ENCODE results near the gene SLC39A11.

- TF ChIP-seq, protein P1, sequence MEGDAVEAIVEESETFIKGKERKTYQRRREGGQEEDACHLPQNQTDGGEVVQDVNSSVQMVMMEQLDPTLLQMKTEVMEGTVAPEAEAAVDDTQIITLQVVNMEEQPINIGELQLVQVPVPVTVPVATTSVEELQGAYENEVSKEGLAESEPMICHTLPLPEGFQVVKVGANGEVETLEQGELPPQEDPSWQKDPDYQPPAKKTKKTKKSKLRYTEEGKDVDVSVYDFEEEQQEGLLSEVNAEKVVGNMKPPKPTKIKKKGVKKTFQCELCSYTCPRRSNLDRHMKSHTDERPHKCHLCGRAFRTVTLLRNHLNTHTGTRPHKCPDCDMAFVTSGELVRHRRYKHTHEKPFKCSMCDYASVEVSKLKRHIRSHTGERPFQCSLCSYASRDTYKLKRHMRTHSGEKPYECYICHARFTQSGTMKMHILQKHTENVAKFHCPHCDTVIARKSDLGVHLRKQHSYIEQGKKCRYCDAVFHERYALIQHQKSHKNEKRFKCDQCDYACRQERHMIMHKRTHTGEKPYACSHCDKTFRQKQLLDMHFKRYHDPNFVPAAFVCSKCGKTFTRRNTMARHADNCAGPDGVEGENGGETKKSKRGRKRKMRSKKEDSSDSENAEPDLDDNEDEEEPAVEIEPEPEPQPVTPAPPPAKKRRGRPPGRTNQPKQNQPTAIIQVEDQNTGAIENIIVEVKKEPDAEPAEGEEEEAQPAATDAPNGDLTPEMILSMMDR (IDR thresholded peaks at IDR 0.05), result no peak
- no peak for TF ChIP-seq TEAD1 (CRISPR knock-in tag; IDR thresholded peaks at IDR 0.05)
- no peak for TF ChIP-seq NR3C1 (CRISPR knock-in tag; conservative IDR thresholded peaks at IDR 0.05; ENCODE audit: low read depth)
- TF ChIP-seq TCF7 (CRISPR knock-in tag; IDR thresholded peaks at IDR 0.05; ENCODE audit: low read depth), result no peak
- no peak for TF ChIP-seq IRF2 (CRISPR knock-in tag; IDR thresholded peaks at IDR 0.05; ENCODE audit: borderline replicate concordance, low read depth)
- no peak for TF ChIP-seq SP1 (CRISPR knock-in tag; conservative IDR thresholded peaks at IDR 0.05)
- no peak for TF ChIP-seq ZNF281 (CRISPR knock-in tag; IDR thresholded peaks at IDR 0.05)
- TF ChIP-seq ZNF423 (CRISPR knock-in tag; IDR thresholded peaks at IDR 0.05), result no peak
- TF ChIP-seq, protein P2, sequence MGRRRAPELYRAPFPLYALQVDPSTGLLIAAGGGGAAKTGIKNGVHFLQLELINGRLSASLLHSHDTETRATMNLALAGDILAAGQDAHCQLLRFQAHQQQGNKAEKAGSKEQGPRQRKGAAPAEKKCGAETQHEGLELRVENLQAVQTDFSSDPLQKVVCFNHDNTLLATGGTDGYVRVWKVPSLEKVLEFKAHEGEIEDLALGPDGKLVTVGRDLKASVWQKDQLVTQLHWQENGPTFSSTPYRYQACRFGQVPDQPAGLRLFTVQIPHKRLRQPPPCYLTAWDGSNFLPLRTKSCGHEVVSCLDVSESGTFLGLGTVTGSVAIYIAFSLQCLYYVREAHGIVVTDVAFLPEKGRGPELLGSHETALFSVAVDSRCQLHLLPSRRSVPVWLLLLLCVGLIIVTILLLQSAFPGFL (CRISPR knock-in tag; IDR thresholded peaks at IDR 0.05; ENCODE audit: borderline replicate concordance), result no peak
- TF ChIP-seq, protein P3, sequence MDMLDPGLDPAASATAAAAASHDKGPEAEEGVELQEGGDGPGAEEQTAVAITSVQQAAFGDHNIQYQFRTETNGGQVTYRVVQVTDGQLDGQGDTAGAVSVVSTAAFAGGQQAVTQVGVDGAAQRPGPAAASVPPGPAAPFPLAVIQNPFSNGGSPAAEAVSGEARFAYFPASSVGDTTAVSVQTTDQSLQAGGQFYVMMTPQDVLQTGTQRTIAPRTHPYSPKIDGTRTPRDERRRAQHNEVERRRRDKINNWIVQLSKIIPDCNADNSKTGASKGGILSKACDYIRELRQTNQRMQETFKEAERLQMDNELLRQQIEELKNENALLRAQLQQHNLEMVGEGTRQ (CRISPR knock-in tag; IDR thresholded peaks at IDR 0.05), result no peak
- no peak for TF ChIP-seq ZNF121 (CRISPR knock-in tag; IDR thresholded peaks at IDR 0.05)
- no peak for TF ChIP-seq FOXJ3 (CRISPR knock-in tag; IDR thresholded peaks at IDR 0.05; ENCODE audit: borderline replicate concordance)
Observed at GRCh38 chr17:73010414-73010813, 82.1 kb downstream of the SLC39A11 start.
